Posterior vena cava (tissue), 2 donors: ENCODE data around the gene TMPRSS2. TPM values are rescaled to one million over a fixed set of nuclear protein-coding genes. Genes with fewer than 3 reads are reported as not detected.

ENCODE experiments used
- DNase-seq: peaks from one replicate; pipeline ENCODE4 v3.0.0-alpha.2; 2020; ENCODE audit warnings: low spot score
- intact Hi-C, 2 donors: fragments of 100-400 bp; cut with DNase I; formaldehyde crosslinking; loops; one replicate each; pipeline versions ENCODE4 v1.14.1 to v1.14.2; 2022 to 2023
- total RNA-seq, 2 donors: library from RNA; stranded (reverse); fragmentation: NEBNext Ultra II Directional; extraction: Animal tissue kit (Norgen Biotek cat#: 25700); gene quantifications; one replicate each; pipeline ENCODE4 v1.2.1, GENCODE V29; 2021
- donor health status: DM: yes; HTN: yes; CAD: no.
- donor health status: DM: yes; HTN: yes; CAD: no.

Gene TMPRSS2
- total RNA-seq, 2 donors from 2014 or later: 0.14 TPM; not detected in 1

GRCh38 chr21:41460578-41461527 is 47.1 kb downstream of the TMPRSS2 start:
- DNase-seq: peak; percentile 93
- intact Hi-C loops: loop anchor here (2.0 to 10.0 kb wide), 2 partner anchors 176 to 178 kb away; no protein-coding TSS in a partner anchor

- intact Hi-C loops: loop anchor here (2.0 to 10.0 kb wide), 3 partner anchors 175 to 335 kb away; no protein-coding TSS in a partner anchor
- no peak for DNase-seq
Observed at GRCh38 chr21:41459884-41460534, 47.9 kb downstream of the TMPRSS2 start.

- intact Hi-C loops: loop anchor here in 1 of 2 donors (10.0 kb wide), 1 partner anchor 334 kb away; no protein-coding TSS in a partner anchor
- DNase-seq: peak; percentile 41
Observed at GRCh38 chr21:41458559-41458958, 49.4 kb downstream of the TMPRSS2 start.

GRCh38 chr21:41458121-41458520 is 49.8 kb downstream of the TMPRSS2 start:
- no peak for DNase-seq
- intact Hi-C loops: loop anchor here in 1 of 2 donors (10.0 kb wide), 1 partner anchor 333 kb away; no protein-coding TSS in a partner anchor

GRCh38 chr21:41453761-41454160 is 54.2 kb downstream of the TMPRSS2 start:
- intact Hi-C loops: loop anchor here in 1 of 2 donors (10.0 kb wide), 1 partner anchor 329 kb away; no protein-coding TSS in a partner anchor
- no peak for DNase-seq

GRCh38 chr21:41453198-41453597 is 54.8 kb downstream of the TMPRSS2 start:
- DNase-seq: no peak
- intact Hi-C loops: loop anchor here in 1 of 2 donors (10.0 kb wide), 1 partner anchor 328 kb away; no protein-coding TSS in a partner anchor

- DNase-seq: no peak
- intact Hi-C loops: loop anchor here in 1 of 2 donors (10.0 kb wide), 1 partner anchor 327 kb away; no protein-coding TSS in a partner anchor
Observed at GRCh38 chr21:41451753-41452676, 55.9 kb downstream of the TMPRSS2 start.

GRCh38 chr21:41449613-41450012 is 58.3 kb downstream of the TMPRSS2 start:
- no peak for DNase-seq
- intact Hi-C loops: loop anchor here in 1 of 2 donors (10.0 kb wide), 1 partner anchor 325 kb away; no protein-coding TSS in a partner anchor

- intact Hi-C loops: no loop called here
- DNase-seq: no peak
Observed at GRCh38 chr21:41447356-41447755, 60.6 kb downstream of the TMPRSS2 start.

GRCh38 chr21:41446586-41446985 is 61.4 kb downstream of the TMPRSS2 start:
- intact Hi-C loops: no loop called here
- no peak for DNase-seq

GRCh38 chr21:41445465-41445862 is 62.5 kb downstream of the TMPRSS2 start:
- DNase-seq: no peak
- intact Hi-C loops: no loop called here

- DNase-seq: peak; percentile 37
- intact Hi-C loops: no loop called here
Observed at GRCh38 chr21:41444703-41445464, 63.1 kb downstream of the TMPRSS2 start.

GRCh38 chr21:41443562-41443961 is 64.4 kb downstream of the TMPRSS2 start:
- DNase-seq: no peak
- intact Hi-C loops: no loop called here

- DNase-seq: no peak
- intact Hi-C loops: no loop called here
Observed at GRCh38 chr21:41442481-41443186, 65.3 kb downstream of the TMPRSS2 start.

GRCh38 chr21:41441546-41441945 is 66.4 kb downstream of the TMPRSS2 start:
- intact Hi-C loops: no loop called here
- no peak for DNase-seq

- intact Hi-C loops: loop anchor here in 1 of 2 donors (10.0 kb wide), 1 partner anchor 1394 kb away; no protein-coding TSS in a partner anchor
Observed at GRCh38 chr21:41439248-41439647, 68.7 kb downstream of the TMPRSS2 start.

GRCh38 chr21:41438425-41439113 is 69.4 kb downstream of the TMPRSS2 start:
- intact Hi-C loops: loop anchor here in 1 of 2 donors (10.0 kb wide), 1 partner anchor 1394 kb away; no protein-coding TSS in a partner anchor
- no peak for DNase-seq

More at GRCh38 chr21:41439248-41439647, 68.7 kb downstream of the TMPRSS2 start:
- DNase-seq: no peak
